PC-9 (cell line): ENCODE data around the gene LMX1A.

Experiments
- EZH2 ChIP-seq: fragments of 200-600 bp; sonication (generic); IDR thresholded peaks from 2 replicates; pipeline ENCODE4 v1.8.0; 2017; ENCODE audit warnings: antibody characterized with exemption, low read depth
- TF ChIP-seq, protein P1 (sequence below): fragments of 200-600 bp; sonication (generic); conservative IDR thresholded peaks from 2 replicates; pipeline ENCODE4 v1.6.1; 2017; ENCODE audit warnings: mixed run types, antibody characterized with exemption, mild to moderate bottlenecking, moderate library complexity

DNA sequence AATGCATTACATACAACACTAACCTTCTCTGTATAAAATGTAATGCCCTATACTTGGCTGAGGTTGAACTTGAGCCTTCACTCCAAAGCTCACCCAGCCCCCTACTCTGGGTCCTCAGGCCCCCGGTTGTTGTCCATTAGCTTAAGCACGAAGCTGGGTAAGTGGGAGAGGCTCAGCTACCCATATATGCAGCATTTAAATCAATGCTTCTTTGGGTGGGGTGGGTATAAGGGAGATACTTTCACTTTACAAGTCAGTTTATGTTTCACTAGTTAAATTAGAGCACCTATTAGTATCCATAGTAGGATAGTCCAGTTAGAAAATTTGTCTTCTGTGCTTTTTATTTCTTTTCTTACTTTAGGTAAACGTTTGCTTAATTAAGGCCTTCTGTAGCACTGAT is 151.4 kb downstream of the LMX1A start:
- TF ChIP-seq, protein P1, sequence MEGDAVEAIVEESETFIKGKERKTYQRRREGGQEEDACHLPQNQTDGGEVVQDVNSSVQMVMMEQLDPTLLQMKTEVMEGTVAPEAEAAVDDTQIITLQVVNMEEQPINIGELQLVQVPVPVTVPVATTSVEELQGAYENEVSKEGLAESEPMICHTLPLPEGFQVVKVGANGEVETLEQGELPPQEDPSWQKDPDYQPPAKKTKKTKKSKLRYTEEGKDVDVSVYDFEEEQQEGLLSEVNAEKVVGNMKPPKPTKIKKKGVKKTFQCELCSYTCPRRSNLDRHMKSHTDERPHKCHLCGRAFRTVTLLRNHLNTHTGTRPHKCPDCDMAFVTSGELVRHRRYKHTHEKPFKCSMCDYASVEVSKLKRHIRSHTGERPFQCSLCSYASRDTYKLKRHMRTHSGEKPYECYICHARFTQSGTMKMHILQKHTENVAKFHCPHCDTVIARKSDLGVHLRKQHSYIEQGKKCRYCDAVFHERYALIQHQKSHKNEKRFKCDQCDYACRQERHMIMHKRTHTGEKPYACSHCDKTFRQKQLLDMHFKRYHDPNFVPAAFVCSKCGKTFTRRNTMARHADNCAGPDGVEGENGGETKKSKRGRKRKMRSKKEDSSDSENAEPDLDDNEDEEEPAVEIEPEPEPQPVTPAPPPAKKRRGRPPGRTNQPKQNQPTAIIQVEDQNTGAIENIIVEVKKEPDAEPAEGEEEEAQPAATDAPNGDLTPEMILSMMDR: no peak
- TF ChIP-seq EZH2: no peak
